ENCODE results near the gene GTF2I. TPM values are rescaled to one million over a fixed set of nuclear protein-coding genes. Genes with fewer than 3 reads are reported as not detected.

Gene GTF2I
- total RNA-seq, 1 donor from 2014 or later = 247 TPM

- Mint-ChIP-seq H3K27me3 (ENCODE audit: unreplicated experiment) (no peaks in the 10 kb centered on the region), H3K36me3 (ENCODE audit: unreplicated experiment) (peaks cover 10% of the 10 kb centered on the region), H3K27ac (ENCODE audit: unreplicated experiment) (no peak overlapping the region), H3K4me1 (ENCODE audit: unreplicated experiment) (peaks cover 11% of the 10 kb centered on the region), H3K4me3 (ENCODE audit: unreplicated experiment) (no peak overlapping the region), H3K9me3 (ENCODE audit: unreplicated experiment) (no peaks in the 10 kb centered on the region)
- TF ChIP-seq CTCF (IDR thresholded peaks at IDR 0.05) = no peak
- no peak for DNase-seq (ENCODE audit: extremely low spot score, unreplicated experiment)
Observed at GRCh38 chr7:74671602-74672001, 14.1 kb downstream of the GTF2I start.

DNA sequence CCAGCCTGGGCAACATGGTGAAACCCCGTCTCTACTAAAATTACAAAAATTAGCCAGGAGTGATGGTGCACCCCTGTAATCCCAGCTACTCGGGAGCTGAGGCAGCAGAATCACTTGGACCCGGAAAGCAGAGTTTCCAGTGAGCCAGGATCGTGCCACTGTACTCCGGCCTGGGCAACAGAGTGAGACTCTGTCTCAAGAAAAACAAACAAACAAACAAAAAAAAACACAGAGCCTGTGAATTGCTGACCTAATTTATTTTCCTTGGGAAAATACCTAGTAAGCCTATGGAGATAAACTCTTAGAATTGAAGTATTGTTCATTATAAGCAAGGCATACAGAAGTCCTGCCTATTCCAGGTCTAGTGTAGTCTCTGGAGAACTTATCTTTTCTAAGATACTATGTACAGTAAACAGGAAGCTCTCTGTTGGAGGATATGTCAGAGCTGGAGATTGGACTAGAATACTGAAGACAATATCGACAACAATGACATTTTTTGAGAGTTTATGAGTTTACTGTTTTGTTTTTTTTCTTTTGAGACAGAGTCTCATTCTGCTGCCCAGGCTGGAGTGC is 14.9 kb downstream of the GTF2I start:
- Mint-ChIP-seq H3K27ac (ENCODE audit: unreplicated experiment) (no peak overlapping the region), H3K27me3 (ENCODE audit: unreplicated experiment) (no peaks in the 10 kb centered on the region), H3K4me3 (ENCODE audit: unreplicated experiment) (no peak overlapping the region), H3K4me1 (ENCODE audit: unreplicated experiment) (peaks cover 11% of the 10 kb centered on the region), H3K36me3 (ENCODE audit: unreplicated experiment) (peaks cover 12% of the 10 kb centered on the region), H3K9me3 (ENCODE audit: unreplicated experiment) (no peaks in the 10 kb centered on the region)
- TF ChIP-seq CTCF (IDR thresholded peaks at IDR 0.05) = no peak
- DNase-seq (ENCODE audit: extremely low spot score, unreplicated experiment) = no peak

DNA sequence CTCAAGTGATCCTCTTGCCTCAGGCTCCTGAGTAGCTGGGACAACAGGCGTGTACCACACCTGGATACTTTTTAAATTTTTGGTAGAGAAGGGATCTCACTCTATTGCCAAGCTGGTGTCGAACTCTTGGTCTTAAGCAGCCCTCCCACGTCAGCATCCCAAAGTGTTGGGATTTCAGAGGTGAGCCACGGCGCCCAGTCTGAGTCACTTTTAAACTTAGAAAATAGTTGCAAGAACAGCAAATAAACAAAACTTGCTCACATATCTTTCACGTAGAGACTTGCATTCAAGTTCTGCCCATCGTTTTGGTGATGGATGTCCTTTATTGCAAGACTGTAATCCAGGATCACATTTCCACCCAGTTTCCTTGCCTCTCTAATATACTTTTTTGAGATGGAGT is 16.6 kb downstream of the GTF2I start:
- DNase-seq (ENCODE audit: extremely low spot score, unreplicated experiment) = no peak
- Mint-ChIP-seq H3K27ac (ENCODE audit: unreplicated experiment) (no peak overlapping the region), H3K27me3 (ENCODE audit: unreplicated experiment) (no peaks in the 10 kb centered on the region), H3K4me3 (ENCODE audit: unreplicated experiment) (no peak overlapping the region), H3K4me1 (ENCODE audit: unreplicated experiment) (peaks cover 11% of the 10 kb centered on the region), H3K36me3 (ENCODE audit: unreplicated experiment) (peaks cover 18% of the 10 kb centered on the region), H3K9me3 (ENCODE audit: unreplicated experiment) (no peaks in the 10 kb centered on the region)
- TF ChIP-seq CTCF (IDR thresholded peaks at IDR 0.05) = no peak

DNA sequence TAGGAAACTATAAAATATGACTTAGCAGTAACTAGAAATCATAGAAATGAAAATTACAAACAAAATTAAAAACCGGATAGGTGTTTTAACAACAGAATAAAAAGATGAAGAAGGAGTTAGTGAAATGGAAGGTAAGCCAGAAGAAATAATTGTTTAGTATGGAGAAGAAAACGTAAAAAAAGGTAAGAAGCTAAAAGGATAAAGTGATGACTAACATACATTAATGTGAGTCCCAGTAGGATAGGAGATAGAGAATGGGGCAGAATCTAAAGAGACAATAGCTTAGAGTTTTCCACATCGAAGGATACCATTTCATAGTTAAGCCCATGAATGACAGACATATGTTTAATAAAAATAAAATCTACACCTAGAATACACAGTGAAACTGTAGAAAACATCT is 25.3 kb downstream of the GTF2I start:
- no peak for DNase-seq (ENCODE audit: extremely low spot score, unreplicated experiment)
- Mint-ChIP-seq H3K4me3 (ENCODE audit: unreplicated experiment) (no peak overlapping the region), H3K9me3 (ENCODE audit: unreplicated experiment) (no peaks in the 10 kb centered on the region), H3K27ac (ENCODE audit: unreplicated experiment) (peak overlapping the region; percentile 12), H3K27me3 (ENCODE audit: unreplicated experiment) (no peaks in the 10 kb centered on the region), H3K36me3 (ENCODE audit: unreplicated experiment) (peaks cover 13% of the 10 kb centered on the region), H3K4me1 (ENCODE audit: unreplicated experiment) (peaks cover 7% of the 10 kb centered on the region)
- TF ChIP-seq CTCF (IDR thresholded peaks at IDR 0.05) = no peak

DNA sequence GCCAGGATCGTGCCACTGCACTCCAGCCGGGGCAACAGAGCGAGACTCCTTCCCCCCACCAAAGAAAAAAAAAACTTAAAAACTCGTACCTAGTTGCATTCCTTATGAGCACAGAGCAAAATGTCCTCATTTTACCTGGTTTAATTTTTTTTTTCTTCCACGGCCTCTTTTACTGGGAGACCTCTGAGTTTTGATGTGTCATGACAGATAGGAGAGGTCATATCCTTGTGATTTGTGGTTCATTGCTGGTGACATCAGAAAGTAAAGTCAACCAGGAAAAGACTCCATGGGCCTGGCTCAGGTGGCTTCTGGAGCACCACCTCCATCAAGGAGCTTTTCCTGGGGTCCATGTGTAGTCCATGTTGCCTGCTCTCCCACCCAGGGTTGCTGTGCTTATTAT is 26.3 kb downstream of the GTF2I start:
- DNase-seq (ENCODE audit: extremely low spot score, unreplicated experiment) = no peak
- no peak overlapping the region for H3K27ac Mint-ChIP-seq (ENCODE audit: unreplicated experiment)
- H3K9me3 Mint-ChIP-seq (ENCODE audit: unreplicated experiment) = no peaks in the 10 kb centered on the region
- TF ChIP-seq CTCF (IDR thresholded peaks at IDR 0.05) = no peak
- H3K36me3 Mint-ChIP-seq (ENCODE audit: unreplicated experiment) = peaks cover 9% of the 10 kb centered on the region
- no peak overlapping the region for H3K4me3 Mint-ChIP-seq (ENCODE audit: unreplicated experiment)
- H3K27me3 Mint-ChIP-seq (ENCODE audit: unreplicated experiment) = no peaks in the 10 kb centered on the region
- peaks cover 10% of the 10 kb centered on the region for H3K4me1 Mint-ChIP-seq (ENCODE audit: unreplicated experiment)

All from osteocyte (in vitro differentiated cells).